ENCODE data around the gene PGLYRP4. TPM values are rescaled to one million over a fixed set of nuclear protein-coding genes. Genes with fewer than 3 reads are reported as not detected.
"Not testable (repeated sequence)": the region's sequence is repeated elsewhere in the genome, so short reads cannot be mapped to it uniquely, and the experiment has no call there.

Gene PGLYRP4
- total and polyA plus RNA-seq, 5 donors from 2014 or later, result 0.08 to 0.22 (median 0.20) TPM; not detected in 2

- H3K27ac ChIP-seq (ENCODE audit: insufficient read depth, low read length, poor library complexity, severe bottlenecking), result no peak overlapping the region
- Mint-ChIP-seq H3K9me3 (peaks cover 0 to 1% (median 0%) of the 10 kb centered on the region in 7 donors), H3K4me1 (peaks cover 0 to 7% (median 4%) of the 10 kb centered on the region in 4 donors), H3K27me3 (peaks cover 18% of the 10 kb centered on the region), H3K36me3 (no peaks in the 10 kb centered on the region), H3K4me3 (no peak overlapping the region), H3K27ac (peak overlapping the region in 1 of 3 donors; percentile 48)
- no peaks in the 10 kb centered on the region for H3K36me3 ChIP-seq (ENCODE audit: control insufficient read depth, insufficient read depth, low read length)
- H3K4me1 ChIP-seq (ENCODE audit: control insufficient read depth, insufficient read depth, low read length, poor library complexity, severe bottlenecking), result peaks cover under 1% of the 10 kb centered on the region
- H3K27me3 ChIP-seq (ENCODE audit: control insufficient read depth, insufficient read depth, low read length), result peaks cover 3% of the 10 kb centered on the region
- peak; percentile 36 to 67 (median 55) for DNase-seq
- no peaks in the 10 kb centered on the region for H3K9me3 ChIP-seq (ENCODE audit: control insufficient read depth in 2 of 2, low read length in 2 of 2)
- ATAC-seq (ENCODE audit: low read depth in 2 of 2), result peak; percentile 53 to 65
- H3K4me3 ChIP-seq (ENCODE audit: low read depth, low read length), result no peak overlapping the region
These were observed 3.9 kb upstream of the PGLYRP4 start for GRCh38 chr1:153352523-153352922.

GRCh38 chr1:153350321-153350957 lies 1.8 kb upstream of the PGLYRP4 start:
- Histone ChIP-seq H3K4me3 (ENCODE audit: low read depth, low read length) (no peak overlapping the region), H3K27ac (ENCODE audit: insufficient read depth, low read length, poor library complexity, severe bottlenecking) (no peak overlapping the region), H3K27me3 (ENCODE audit: control insufficient read depth, insufficient read depth, low read length) (peaks cover 3% of the 10 kb centered on the region), H3K4me1 (ENCODE audit: control insufficient read depth, insufficient read depth, low read length, poor library complexity, severe bottlenecking) (peaks cover 11% of the 10 kb centered on the region), H3K36me3 (ENCODE audit: control insufficient read depth, insufficient read depth, low read length) (no peaks in the 10 kb centered on the region), H3K9me3 (ENCODE audit: control insufficient read depth in 2 of 2, low read length in 2 of 2) (no peaks in the 10 kb centered on the region)
- no peak for ATAC-seq (ENCODE audit: low read depth in 2 of 2)
- no peak overlapping the region for H3K27ac Mint-ChIP-seq
- peaks cover 18% of the 10 kb centered on the region for H3K27me3 Mint-ChIP-seq
- no peak for DNase-seq
- peaks cover 0 to 1% (median 0%) of the 10 kb centered on the region in 7 donors for H3K9me3 Mint-ChIP-seq
- no peaks in the 10 kb centered on the region for H3K36me3 Mint-ChIP-seq
- peaks cover 0 to 13% (median 7%) of the 10 kb centered on the region in 4 donors for H3K4me1 Mint-ChIP-seq
- H3K4me3 Mint-ChIP-seq, result no peak overlapping the region

- no peak overlapping the region for H3K4me3 ChIP-seq (ENCODE audit: low read depth, low read length)
- ATAC-seq (ENCODE audit: low read depth in 2 of 2), result no peak
- no peak overlapping the region for H3K27ac ChIP-seq (ENCODE audit: insufficient read depth, low read length, poor library complexity, severe bottlenecking)
- H3K27ac Mint-ChIP-seq, result no peak overlapping the region
- peaks cover 0 to 18% (median 10%) of the 10 kb centered on the region in 4 donors for H3K4me1 Mint-ChIP-seq
- peaks cover 3% of the 10 kb centered on the region for H3K27me3 ChIP-seq (ENCODE audit: control insufficient read depth, insufficient read depth, low read length)
- H3K36me3 ChIP-seq (ENCODE audit: control insufficient read depth, insufficient read depth, low read length), result no peaks in the 10 kb centered on the region
- peaks cover 18% of the 10 kb centered on the region for H3K27me3 Mint-ChIP-seq
- no peaks in the 10 kb centered on the region for H3K36me3 Mint-ChIP-seq
- H3K4me1 ChIP-seq (ENCODE audit: control insufficient read depth, insufficient read depth, low read length, poor library complexity, severe bottlenecking), result peaks cover 19% of the 10 kb centered on the region
- DNase-seq, result no peak
- H3K9me3 Mint-ChIP-seq, result no peaks in the 10 kb centered on the region
- no peaks in the 10 kb centered on the region for H3K9me3 ChIP-seq (ENCODE audit: control insufficient read depth in 2 of 2, low read length in 2 of 2)
- no peak overlapping the region for H3K4me3 Mint-ChIP-seq
These were observed 1.0 kb upstream of the PGLYRP4 start for GRCh38 chr1:153349363-153350320.

GRCh38 chr1:153347856-153348255 lies 785 bp downstream of the PGLYRP4 start:
- Histone ChIP-seq H3K27ac (ENCODE audit: insufficient read depth, low read length, poor library complexity, severe bottlenecking) (no peak overlapping the region), H3K36me3 (ENCODE audit: control insufficient read depth, insufficient read depth, low read length) (no peaks in the 10 kb centered on the region), H3K9me3 (ENCODE audit: control insufficient read depth in 2 of 2, low read length in 2 of 2) (no peaks in the 10 kb centered on the region), H3K27me3 (ENCODE audit: control insufficient read depth, insufficient read depth, low read length) (peaks cover 3% of the 10 kb centered on the region), H3K4me1 (ENCODE audit: control insufficient read depth, insufficient read depth, low read length, poor library complexity, severe bottlenecking) (peaks cover 34% of the 10 kb centered on the region), H3K4me3 (ENCODE audit: low read depth, low read length) (no peak overlapping the region)
- Mint-ChIP-seq H3K36me3 (no peaks in the 10 kb centered on the region), H3K27ac (no peak overlapping the region), H3K27me3 (peaks cover 16% of the 10 kb centered on the region), H3K4me3 (no peak overlapping the region), H3K4me1 (peaks cover 5 to 34% (median 23%) of the 10 kb centered on the region in 4 donors), H3K9me3 (no peaks in the 10 kb centered on the region)
- DNase-seq (no peak), ATAC-seq (ENCODE audit: low read depth in 2 of 2) (no peak)

GRCh38 chr1:153347049-153347448 lies 1.6 kb downstream of the PGLYRP4 start:
- H3K27ac ChIP-seq (ENCODE audit: insufficient read depth, low read length, poor library complexity, severe bottlenecking); H3K27me3 ChIP-seq (ENCODE audit: control insufficient read depth, insufficient read depth, low read length); H3K36me3 ChIP-seq (ENCODE audit: control insufficient read depth, insufficient read depth, low read length); H3K27ac Mint-ChIP-seq; H3K9me3 Mint-ChIP-seq; ATAC-seq (ENCODE audit: low read depth in 2 of 2); DNase-seq; H3K9me3 ChIP-seq (ENCODE audit: control insufficient read depth in 2 of 2, low read length in 2 of 2); H3K4me3 ChIP-seq (ENCODE audit: low read depth, low read length); H3K36me3 Mint-ChIP-seq; H3K4me3 Mint-ChIP-seq: not testable (repeated sequence)
- Mint-ChIP-seq H3K27me3 (peaks cover 11% of the 10 kb centered on the region), H3K4me1 (peaks cover 5 to 38% (median 24%) of the 10 kb centered on the region in 4 donors)
- peaks cover 34% of the 10 kb centered on the region for H3K4me1 ChIP-seq (ENCODE audit: control insufficient read depth, insufficient read depth, low read length, poor library complexity, severe bottlenecking)

GRCh38 chr1:153346077-153346723 lies 2.4 kb downstream of the PGLYRP4 start:
- H3K36me3 ChIP-seq (ENCODE audit: control insufficient read depth, insufficient read depth, low read length), result no peaks in the 10 kb centered on the region
- Mint-ChIP-seq H3K9me3 (no peaks in the 10 kb centered on the region), H3K4me1 (peaks cover 5 to 40% (median 24%) of the 10 kb centered on the region in 4 donors), H3K4me3 (no peak overlapping the region), H3K27me3 (peaks cover 11% of the 10 kb centered on the region), H3K27ac (no peak overlapping the region), H3K36me3 (no peaks in the 10 kb centered on the region)
- peaks cover 3% of the 10 kb centered on the region for H3K27me3 ChIP-seq (ENCODE audit: control insufficient read depth, insufficient read depth, low read length)
- ATAC-seq (ENCODE audit: low read depth in 2 of 2) (no peak), DNase-seq (no peak)
- H3K27ac ChIP-seq (ENCODE audit: insufficient read depth, low read length, poor library complexity, severe bottlenecking), result no peak overlapping the region
- H3K4me3 ChIP-seq (ENCODE audit: low read depth, low read length), result no peak overlapping the region
- H3K9me3 ChIP-seq (ENCODE audit: control insufficient read depth in 2 of 2, low read length in 2 of 2), result no peaks in the 10 kb centered on the region
- peaks cover 34% of the 10 kb centered on the region for H3K4me1 ChIP-seq (ENCODE audit: control insufficient read depth, insufficient read depth, low read length, poor library complexity, severe bottlenecking)

- H3K27ac ChIP-seq (ENCODE audit: insufficient read depth, low read length, poor library complexity, severe bottlenecking), result no peak overlapping the region
- no peaks in the 10 kb centered on the region for H3K36me3 ChIP-seq (ENCODE audit: control insufficient read depth, insufficient read depth, low read length)
- peaks cover 34% of the 10 kb centered on the region for H3K4me1 ChIP-seq (ENCODE audit: control insufficient read depth, insufficient read depth, low read length, poor library complexity, severe bottlenecking)
- H3K36me3 Mint-ChIP-seq, result no peaks in the 10 kb centered on the region
- no peaks in the 10 kb centered on the region for H3K9me3 Mint-ChIP-seq
- peak overlapping the region in 1 of 4 donors; percentile 4 for H3K4me3 Mint-ChIP-seq
- no peak for ATAC-seq (ENCODE audit: low read depth in 2 of 2)
- peaks cover 7% of the 10 kb centered on the region for H3K27me3 Mint-ChIP-seq
- H3K9me3 ChIP-seq (ENCODE audit: control insufficient read depth in 2 of 2, low read length in 2 of 2), result no peaks in the 10 kb centered on the region
- DNase-seq, result no peak
- H3K4me1 Mint-ChIP-seq, result peaks cover 5 to 44% (median 24%) of the 10 kb centered on the region in 4 donors
- no peaks in the 10 kb centered on the region for H3K27me3 ChIP-seq (ENCODE audit: control insufficient read depth, insufficient read depth, low read length)
- H3K27ac Mint-ChIP-seq, result no peak overlapping the region
- no peak overlapping the region for H3K4me3 ChIP-seq (ENCODE audit: low read depth, low read length)
These were observed 3.2 kb downstream of the PGLYRP4 start for GRCh38 chr1:153345187-153346076.

All from CD4-positive, CD25-positive, alpha-beta regulatory T cell (primary cell).